ENCODE results near the gene CANT1. TPM values are rescaled to one million over a fixed set of nuclear protein-coding genes. Genes with fewer than 3 reads are reported as not detected.

Gene CANT1
- total RNA-seq, 2 experiments from 2014 or later: 28.3 to 30.0 TPM

- Mint-ChIP-seq H3K36me3 (ENCODE audit: low read depth) (no peaks in the 10 kb centered on the region), H3K4me1 (ENCODE audit: low read depth) (no peaks in the 10 kb centered on the region), H3K27me3 (no peaks in the 10 kb centered on the region), H3K27ac (no peak overlapping the region), H3K4me3 (no peak overlapping the region), H3K9me3 (peaks cover 10% of the 10 kb centered on the region)
- no peak for DNase-seq
- H3K27me3 ChIP-seq (ENCODE audit: control insufficient read depth in 1 of 2, insufficient read depth in 2 of 2, low read length in 2 of 2): no peaks in the 10 kb centered on the region
- TF ChIP-seq, protein P1, sequence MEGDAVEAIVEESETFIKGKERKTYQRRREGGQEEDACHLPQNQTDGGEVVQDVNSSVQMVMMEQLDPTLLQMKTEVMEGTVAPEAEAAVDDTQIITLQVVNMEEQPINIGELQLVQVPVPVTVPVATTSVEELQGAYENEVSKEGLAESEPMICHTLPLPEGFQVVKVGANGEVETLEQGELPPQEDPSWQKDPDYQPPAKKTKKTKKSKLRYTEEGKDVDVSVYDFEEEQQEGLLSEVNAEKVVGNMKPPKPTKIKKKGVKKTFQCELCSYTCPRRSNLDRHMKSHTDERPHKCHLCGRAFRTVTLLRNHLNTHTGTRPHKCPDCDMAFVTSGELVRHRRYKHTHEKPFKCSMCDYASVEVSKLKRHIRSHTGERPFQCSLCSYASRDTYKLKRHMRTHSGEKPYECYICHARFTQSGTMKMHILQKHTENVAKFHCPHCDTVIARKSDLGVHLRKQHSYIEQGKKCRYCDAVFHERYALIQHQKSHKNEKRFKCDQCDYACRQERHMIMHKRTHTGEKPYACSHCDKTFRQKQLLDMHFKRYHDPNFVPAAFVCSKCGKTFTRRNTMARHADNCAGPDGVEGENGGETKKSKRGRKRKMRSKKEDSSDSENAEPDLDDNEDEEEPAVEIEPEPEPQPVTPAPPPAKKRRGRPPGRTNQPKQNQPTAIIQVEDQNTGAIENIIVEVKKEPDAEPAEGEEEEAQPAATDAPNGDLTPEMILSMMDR (IDR thresholded peaks at IDR 0.05): no peak
- ChIA-PET CTCF (no interaction called here), POLR2A (no interaction called here)
- H3K9me3 ChIP-seq (ENCODE audit: control insufficient read depth in 1 of 2, insufficient read depth in 1 of 2, low read length in 2 of 2): peaks cover 7 to 19% of the 10 kb centered on the region in 2 experiments
- no peak overlapping the region for H3K27ac ChIP-seq (ENCODE audit: low read depth in 1 of 2, low read length in 2 of 2)
- H3K4me3 ChIP-seq (ENCODE audit: low read length): no peak overlapping the region
- no peaks in the 10 kb centered on the region for H3K36me3 ChIP-seq (ENCODE audit: insufficient read depth, low read length)
- intact Hi-C loops (cut with DNase I, micrococcal nuclease): no loop called here
- no peaks in the 10 kb centered on the region for H3K4me1 ChIP-seq (ENCODE audit: insufficient read depth, low read length)
- no peak for ATAC-seq (ENCODE audit: poor library complexity)
Observed at GRCh38 chr17:78954684-78955083, 54.9 kb downstream of the CANT1 start.

DNA sequence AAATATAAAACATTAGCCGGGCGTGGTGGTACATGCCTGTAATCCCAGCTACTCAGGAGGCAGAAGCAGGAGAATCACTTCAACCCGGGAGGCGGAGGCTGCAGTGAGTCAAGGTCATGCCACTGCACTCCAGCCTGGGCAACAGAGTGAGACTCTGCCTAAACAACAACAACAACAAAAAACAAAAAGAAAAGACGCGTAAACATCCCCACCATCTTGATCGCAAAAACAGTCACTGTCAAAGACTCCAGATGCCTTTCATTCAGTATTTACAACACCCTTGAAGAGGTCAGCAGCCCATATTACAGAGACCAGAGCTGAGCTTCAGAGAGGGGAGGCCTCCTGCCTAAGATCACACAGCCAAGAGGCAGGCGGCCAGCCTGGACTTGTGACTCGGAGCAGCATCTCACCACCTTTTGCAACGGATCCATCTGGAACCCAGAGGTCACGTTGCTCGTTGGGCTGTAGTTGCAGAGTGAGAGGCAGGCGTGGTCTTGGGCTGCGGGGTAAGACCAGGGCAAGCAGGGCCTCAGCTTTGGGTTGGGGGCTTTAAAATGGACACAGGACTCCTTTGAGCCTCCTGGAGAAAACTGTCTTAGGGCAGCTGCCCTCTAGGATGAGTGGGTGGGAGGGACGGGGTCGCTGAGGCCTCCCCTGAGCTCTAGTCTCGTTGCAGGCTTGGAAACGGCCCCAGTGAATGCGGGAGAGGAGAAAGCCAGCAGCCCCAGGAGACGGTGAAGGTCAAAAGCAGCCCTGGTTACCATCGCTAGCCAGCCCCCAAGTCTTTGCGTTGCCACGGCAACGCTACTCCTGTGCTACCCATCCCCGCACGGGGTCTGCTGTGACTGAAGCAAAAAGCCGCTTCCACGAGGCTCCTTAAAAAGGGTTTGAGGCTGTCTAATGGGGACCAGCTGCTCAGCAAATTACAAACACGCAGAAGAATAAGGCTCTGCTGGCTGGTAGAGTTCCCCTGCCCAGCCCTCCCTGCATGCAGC lies 55.9 kb downstream of the CANT1 start:
- no peaks in the 10 kb centered on the region for H3K27me3 ChIP-seq (ENCODE audit: control insufficient read depth in 1 of 2, insufficient read depth in 2 of 2, low read length in 2 of 2)
- ChIA-PET CTCF (no interaction called here), POLR2A (no interaction called here)
- Mint-ChIP-seq H3K4me3 (no peak overlapping the region), H3K27ac (no peak overlapping the region), H3K9me3 (peaks cover 10% of the 10 kb centered on the region), H3K4me1 (ENCODE audit: low read depth) (no peaks in the 10 kb centered on the region), H3K36me3 (ENCODE audit: low read depth) (no peaks in the 10 kb centered on the region), H3K27me3 (no peaks in the 10 kb centered on the region)
- intact Hi-C loops (cut with DNase I, micrococcal nuclease): no loop called here
- no peaks in the 10 kb centered on the region for H3K36me3 ChIP-seq (ENCODE audit: insufficient read depth, low read length)
- no peak overlapping the region for H3K27ac ChIP-seq (ENCODE audit: low read depth in 1 of 2, low read length in 2 of 2)
- H3K9me3 ChIP-seq (ENCODE audit: control insufficient read depth in 1 of 2, insufficient read depth in 1 of 2, low read length in 2 of 2): peaks cover 7 to 23% of the 10 kb centered on the region in 2 experiments
- H3K4me1 ChIP-seq (ENCODE audit: insufficient read depth, low read length): no peaks in the 10 kb centered on the region
- no peak for ATAC-seq (ENCODE audit: poor library complexity)
- H3K4me3 ChIP-seq (ENCODE audit: low read length): no peak overlapping the region
- TF ChIP-seq, protein P1 (IDR thresholded peaks at IDR 0.05): no peak
- DNase-seq: no peak

DNA sequence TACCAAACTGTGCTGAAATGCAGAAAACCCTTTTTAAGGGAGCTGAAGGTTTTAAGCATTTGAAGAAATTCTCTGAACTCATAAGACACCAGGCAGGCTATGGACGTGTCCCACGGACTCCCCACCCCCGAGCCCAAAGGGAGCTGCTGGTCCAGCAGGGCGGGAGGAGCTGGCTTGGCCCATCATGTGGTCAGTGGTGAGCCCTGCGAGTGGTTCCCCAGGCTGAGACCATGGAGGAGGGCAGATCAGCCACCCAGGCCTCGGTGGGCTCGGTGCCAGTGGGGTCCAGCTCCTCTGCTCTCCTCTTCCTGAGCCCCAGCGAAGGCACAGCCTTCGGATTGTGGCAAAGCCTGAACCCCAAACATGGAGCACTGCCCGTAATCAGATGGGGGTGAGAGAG lies 56.9 kb downstream of the CANT1 start:
- Mint-ChIP-seq H3K4me3 (no peak overlapping the region), H3K27me3 (no peaks in the 10 kb centered on the region), H3K27ac (no peak overlapping the region), H3K36me3 (ENCODE audit: low read depth) (no peaks in the 10 kb centered on the region), H3K4me1 (ENCODE audit: low read depth) (no peaks in the 10 kb centered on the region), H3K9me3 (peaks cover 10% of the 10 kb centered on the region)
- Histone ChIP-seq H3K9me3 (ENCODE audit: control insufficient read depth in 1 of 2, insufficient read depth in 1 of 2, low read length in 2 of 2) (peaks cover 7 to 23% of the 10 kb centered on the region in 2 experiments), H3K36me3 (ENCODE audit: insufficient read depth, low read length) (no peaks in the 10 kb centered on the region), H3K4me3 (ENCODE audit: low read length) (no peak overlapping the region), H3K27me3 (ENCODE audit: control insufficient read depth in 1 of 2, insufficient read depth in 2 of 2, low read length in 2 of 2) (no peaks in the 10 kb centered on the region), H3K4me1 (ENCODE audit: insufficient read depth, low read length) (no peaks in the 10 kb centered on the region), H3K27ac (ENCODE audit: low read depth in 1 of 2, low read length in 2 of 2) (no peak overlapping the region)
- no peak for DNase-seq
- POLR2A ChIA-PET: no interaction called here
- intact Hi-C loops (cut with DNase I, micrococcal nuclease): no loop called here
- no peak for ATAC-seq (ENCODE audit: poor library complexity)
- CTCF ChIA-PET: no interaction called here
- TF ChIP-seq, protein P1 (IDR thresholded peaks at IDR 0.05): no peak
